Thoracic aorta (tissue), 2 donors: ENCODE measurements around the gene PAMR1. TPM values are rescaled to one million over a fixed set of nuclear protein-coding genes. Genes with fewer than 3 reads are reported as not detected.
"Not testable (repeated sequence)": the region's sequence is repeated elsewhere in the genome, so short reads cannot be mapped to it uniquely, and the experiment has no call there.

Experiments used
- ATAC-seq: fragments of 150-250 bp; one replicate; pipeline ENCODE4 v1.8.0; 2017; ENCODE audit warnings: low read depth; ENCODE audit not compliant: insufficient number of reproducible peaks, low FRiP score
- DNase-seq: peaks from one replicate; pipeline ENCODE4 v3.0.0-alpha.2; 2020; ENCODE audit warnings: low spot score
- H3K27ac ChIP-seq, 2 donors: fragments of 200-600 bp; sonication (generic); 1 replicate in 1 of 2; 2 replicates in 1 of 2; pipeline ENCODE4 v1.5.1; 2016; ENCODE audit warnings: mild to moderate bottlenecking in 2 of 2, moderate library complexity in 2 of 2
- H3K27me3 ChIP-seq: fragments of 200-600 bp; sonication (generic); replicated peaks from 2 replicates; pipeline ENCODE4 v1.6.0; 2016; ENCODE audit warnings: mild to moderate bottlenecking; ENCODE audit not compliant: insufficient read depth
- H3K36me3 ChIP-seq: fragments of 200-600 bp; sonication (generic); one replicate; pipeline ENCODE4 v1.5.1; 2016
- H3K4me1 ChIP-seq, 2 donors: fragments of 200-600 bp; sonication (generic); 1 replicate in 1 of 2; 2 replicates in 1 of 2; pipeline versions ENCODE4 v1.5.1 to v1.6.0; 2016; ENCODE audit warnings: low read depth in 2 of 2, mild to moderate bottlenecking in 1 of 2; ENCODE audit not compliant: control insufficient read depth in 1 of 2
- H3K4me3 ChIP-seq: fragments of 200-600 bp; sonication (generic); 2 replicates; pipeline ENCODE4 v1.5.1; 2016; ENCODE audit warnings: mild to moderate bottlenecking
- H3K9me3 ChIP-seq: fragments of 200-600 bp; sonication (generic); 2 replicates; pipeline ENCODE4 v1.5.1; 2016
- total RNA-seq, 2 donors: library from RNA; depleted of rRNA; stranded (reverse); fragments of >200 nt; gene quantifications; one replicate each; pipeline versions ENCODE4 v1.1.0 to v1.2.3, GENCODE V29; 2016
- TF ChIP-seq, protein P1 (sequence below): fragments of 200-600 bp; sonication (generic); IDR thresholded peaks from one replicate; pipeline ENCODE4 v1.5.1; 2019; ENCODE audit warnings: antibody characterized with exemption

The PAMR1 gene
- total RNA-seq, 2 donors from 2014 or later, result 4.3 TPM; not detected in 1

DNA sequence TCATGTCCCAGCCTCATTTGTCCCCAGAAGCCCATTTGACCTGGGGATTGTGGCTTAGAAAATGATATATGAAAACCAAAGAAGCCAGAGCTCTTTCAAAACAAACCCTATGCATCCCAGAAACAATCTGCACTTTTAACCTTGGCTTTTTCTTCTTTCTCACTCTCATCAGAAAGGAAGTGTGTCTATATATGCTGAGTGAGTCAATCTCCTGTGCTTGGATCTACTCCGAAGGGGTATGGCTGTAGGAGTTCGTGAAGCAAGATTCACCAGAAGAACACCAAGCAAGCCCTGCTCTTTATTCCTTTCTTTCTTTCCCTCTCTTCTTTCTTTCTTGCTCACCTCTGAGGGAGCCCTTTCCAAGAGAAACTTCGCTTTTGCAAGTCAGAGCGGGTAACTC, 636 bp downstream of the PAMR1 start:
- ATAC-seq (no peak), DNase-seq (no peak)
- Histone ChIP-seq H3K36me3 (no peaks in the 10 kb centered on the region), H3K27me3 (no peaks in the 10 kb centered on the region), H3K4me3 (no peak overlapping the region), H3K4me1 (peaks cover 6 to 15% of the 10 kb centered on the region in 2 donors), H3K9me3 (no peaks in the 10 kb centered on the region), H3K27ac (no peak overlapping the region)
- TF ChIP-seq, protein P1, sequence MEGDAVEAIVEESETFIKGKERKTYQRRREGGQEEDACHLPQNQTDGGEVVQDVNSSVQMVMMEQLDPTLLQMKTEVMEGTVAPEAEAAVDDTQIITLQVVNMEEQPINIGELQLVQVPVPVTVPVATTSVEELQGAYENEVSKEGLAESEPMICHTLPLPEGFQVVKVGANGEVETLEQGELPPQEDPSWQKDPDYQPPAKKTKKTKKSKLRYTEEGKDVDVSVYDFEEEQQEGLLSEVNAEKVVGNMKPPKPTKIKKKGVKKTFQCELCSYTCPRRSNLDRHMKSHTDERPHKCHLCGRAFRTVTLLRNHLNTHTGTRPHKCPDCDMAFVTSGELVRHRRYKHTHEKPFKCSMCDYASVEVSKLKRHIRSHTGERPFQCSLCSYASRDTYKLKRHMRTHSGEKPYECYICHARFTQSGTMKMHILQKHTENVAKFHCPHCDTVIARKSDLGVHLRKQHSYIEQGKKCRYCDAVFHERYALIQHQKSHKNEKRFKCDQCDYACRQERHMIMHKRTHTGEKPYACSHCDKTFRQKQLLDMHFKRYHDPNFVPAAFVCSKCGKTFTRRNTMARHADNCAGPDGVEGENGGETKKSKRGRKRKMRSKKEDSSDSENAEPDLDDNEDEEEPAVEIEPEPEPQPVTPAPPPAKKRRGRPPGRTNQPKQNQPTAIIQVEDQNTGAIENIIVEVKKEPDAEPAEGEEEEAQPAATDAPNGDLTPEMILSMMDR, result no peak

DNA sequence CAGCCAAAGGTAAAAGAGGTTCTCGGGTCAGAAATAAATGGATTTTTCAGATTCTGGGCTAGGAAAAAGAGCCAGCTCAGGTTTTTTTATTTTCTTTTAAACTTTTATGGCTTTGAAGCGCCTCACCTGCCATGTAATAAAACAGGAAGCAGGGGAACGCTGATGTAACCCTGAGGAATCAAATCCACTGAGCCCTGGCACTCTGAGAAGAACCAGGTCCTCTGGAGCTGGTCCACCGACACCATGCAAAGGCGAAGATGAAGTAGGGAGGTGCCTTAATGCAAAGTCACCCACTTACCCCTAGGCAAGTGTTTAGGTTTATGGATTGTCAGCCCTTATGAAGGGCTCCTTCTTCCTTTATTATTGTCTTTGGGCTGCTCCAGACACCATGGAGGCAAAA, 1.6 kb downstream of the PAMR1 start:
- Histone ChIP-seq H3K9me3 (no peaks in the 10 kb centered on the region), H3K4me3 (no peak overlapping the region), H3K36me3 (no peaks in the 10 kb centered on the region), H3K27ac (no peak overlapping the region), H3K4me1 (peaks cover 6 to 12% of the 10 kb centered on the region in 2 donors), H3K27me3 (no peaks in the 10 kb centered on the region)
- ATAC-seq (no peak), DNase-seq (no peak)
- TF ChIP-seq, protein P1, result no peak

DNA sequence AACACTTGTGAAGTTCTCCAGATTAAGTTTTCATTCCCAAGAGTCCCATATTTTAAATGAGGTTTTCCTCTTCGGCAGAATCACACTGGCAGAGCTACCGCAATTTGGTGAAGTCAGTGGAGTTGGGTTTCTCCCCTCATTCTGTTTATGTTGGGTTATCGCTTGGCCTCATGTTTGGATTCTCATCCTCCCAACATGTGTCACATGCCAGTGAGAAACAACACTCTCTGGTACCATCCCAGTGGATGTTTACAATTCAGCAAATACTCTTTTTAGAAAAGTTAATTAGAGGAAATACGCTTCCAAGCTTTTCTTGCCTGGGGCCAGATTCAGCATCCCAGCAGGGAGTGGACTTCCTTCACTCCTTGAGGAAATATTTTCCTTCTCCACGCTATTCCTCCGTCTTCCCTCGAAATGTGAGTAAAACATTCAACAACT, 2.1 kb downstream of the PAMR1 start:
- Histone ChIP-seq H3K4me1 (peaks cover 6 to 12% of the 10 kb centered on the region in 2 donors), H3K9me3 (no peaks in the 10 kb centered on the region), H3K27ac (no peak overlapping the region), H3K27me3 (no peaks in the 10 kb centered on the region), H3K4me3 (no peak overlapping the region), H3K36me3 (no peaks in the 10 kb centered on the region)
- DNase-seq, result no peak
- no peak for ATAC-seq
- TF ChIP-seq, protein P1, result no peak

DNA sequence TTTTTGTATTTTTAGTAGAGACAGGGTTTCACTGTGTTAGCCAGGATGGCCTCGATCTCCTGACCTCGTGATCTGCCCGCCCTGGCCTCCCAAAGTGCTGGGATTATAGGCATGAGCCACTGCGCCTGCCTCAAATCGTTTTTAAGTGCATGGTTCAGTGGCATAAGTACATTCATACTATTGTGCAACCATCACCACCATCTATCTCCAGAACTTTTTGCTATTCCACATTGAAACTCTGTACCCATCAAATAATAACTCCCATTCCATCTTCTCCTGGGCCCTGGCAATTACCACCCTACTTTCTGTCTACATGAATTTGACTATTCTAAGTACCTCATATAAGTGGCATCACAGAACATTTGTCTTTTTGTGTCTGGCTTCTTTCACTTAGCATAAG, 3.3 kb downstream of the PAMR1 start:
- H3K4me3 ChIP-seq, H3K36me3 ChIP-seq, H3K27ac ChIP-seq, ATAC-seq, DNase-seq, H3K9me3 ChIP-seq, H3K27me3 ChIP-seq: not testable (repeated sequence)
- peaks cover 6 to 12% of the 10 kb centered on the region in 2 donors for H3K4me1 ChIP-seq

DNA sequence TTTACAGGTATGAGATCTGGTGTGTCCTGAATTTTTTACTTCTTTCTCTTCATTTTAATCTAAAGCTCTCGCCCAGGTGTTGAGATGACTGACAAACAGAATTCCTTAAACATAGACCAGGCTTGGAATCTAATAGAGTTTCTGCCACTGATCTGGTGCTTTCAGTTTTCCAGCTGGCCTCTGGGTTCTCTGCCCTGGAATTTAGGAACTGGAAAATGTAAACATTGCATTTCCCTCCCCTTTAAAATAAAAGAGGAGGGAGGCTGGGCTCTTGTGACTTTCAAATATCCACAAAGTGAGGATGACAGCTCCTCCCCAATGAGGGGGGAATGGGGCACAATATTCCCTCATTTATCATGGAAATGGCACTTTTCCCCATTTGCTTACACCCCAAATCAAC, 5.0 kb downstream of the PAMR1 start:
- H3K36me3 ChIP-seq, result no peaks in the 10 kb centered on the region
- H3K4me1 ChIP-seq, result peaks cover 2 to 5% of the 10 kb centered on the region in 2 donors
- no peak overlapping the region for H3K4me3 ChIP-seq
- DNase-seq (no peak), ATAC-seq (no peak)
- TF ChIP-seq, protein P1, result no peak
- no peaks in the 10 kb centered on the region for H3K27me3 ChIP-seq
- H3K9me3 ChIP-seq, result no peaks in the 10 kb centered on the region
- no peak overlapping the region for H3K27ac ChIP-seq

DNA sequence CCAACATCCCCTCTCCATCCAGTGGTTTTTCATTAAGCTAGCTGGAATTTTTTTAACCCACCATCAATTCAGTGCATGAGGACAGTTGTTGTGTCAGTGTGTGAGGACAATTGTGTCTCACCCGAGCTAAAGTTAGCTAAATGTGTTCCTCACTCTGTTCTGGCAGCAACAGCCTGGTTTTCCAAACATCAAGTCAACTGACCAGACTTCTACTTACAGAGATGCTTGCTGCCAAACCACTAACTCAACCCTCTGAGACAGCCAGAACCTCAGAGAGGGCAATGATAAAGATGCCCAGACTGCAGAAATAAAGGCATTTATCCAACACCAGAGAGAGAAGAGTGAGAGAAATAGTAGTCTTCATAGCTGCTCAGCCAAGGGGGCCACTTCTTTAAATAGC, 6.7 kb downstream of the PAMR1 start:
- no peaks in the 10 kb centered on the region for H3K27me3 ChIP-seq
- H3K36me3 ChIP-seq, result no peaks in the 10 kb centered on the region
- TF ChIP-seq, protein P1, result no peak
- H3K4me1 ChIP-seq, result no peaks in the 10 kb centered on the region
- no peak for DNase-seq
- H3K27ac ChIP-seq, result no peak overlapping the region
- ATAC-seq, result no peak
- H3K9me3 ChIP-seq, result no peaks in the 10 kb centered on the region
- no peak overlapping the region for H3K4me3 ChIP-seq
